HG03097 (cell line): ENCODE measurements around the gene TMEM14A.
"Not testable (repeated sequence)": the region's sequence is repeated elsewhere in the genome, so short reads cannot be mapped to it uniquely, and the experiment has no call there.

Source experiments
- ATAC-seq: cut with Tn5 transposase; IDR thresholded peaks from one replicate; pipeline ENCODE4 v1.9.1; 2021; ENCODE audit not compliant: unreplicated experiment, low FRiP score

The TMEM14A gene

DNA sequence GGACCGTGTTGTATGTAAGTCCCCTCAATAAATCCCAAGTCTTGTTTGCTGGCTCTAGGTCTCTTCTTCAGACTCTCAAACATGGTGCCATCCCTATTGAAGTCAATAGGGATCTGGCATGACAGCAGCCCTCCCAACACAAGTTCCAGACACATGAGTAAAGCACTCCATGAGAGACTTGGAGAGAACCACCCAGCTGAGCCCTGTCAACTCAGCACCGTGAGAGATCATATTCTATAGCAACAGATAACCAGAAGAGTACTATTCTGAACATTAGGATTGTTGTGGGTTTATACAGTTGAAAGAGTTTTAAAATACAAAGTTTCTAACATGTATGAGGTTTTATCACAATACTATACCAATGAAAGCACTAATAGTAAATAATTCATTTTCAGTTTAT lies 23.5 kb downstream of the TMEM14A start:
- ATAC-seq, result no peak

DNA sequence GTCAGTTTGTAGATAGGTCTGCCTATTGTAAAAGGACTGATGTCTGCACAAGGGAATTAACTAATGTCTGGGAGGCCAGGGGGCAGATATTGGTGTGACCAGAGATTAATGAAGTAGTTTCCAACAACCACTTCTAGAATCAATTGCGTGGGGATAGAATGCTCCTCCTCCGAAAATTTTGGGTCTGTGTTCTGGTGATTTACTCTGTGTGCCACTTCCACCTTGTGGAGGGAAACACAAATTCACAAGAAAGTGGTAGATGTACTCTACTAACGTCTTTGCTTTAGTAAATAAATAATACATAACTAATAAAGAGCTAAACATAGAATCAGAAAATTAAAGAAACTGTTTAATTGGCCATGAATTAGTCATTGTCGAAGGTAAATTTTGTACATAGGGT lies 25.5 kb downstream of the TMEM14A start:
- ATAC-seq, result no peak

GRCh38 chr6:52697903-52698302 lies 27.0 kb downstream of the TMEM14A start:
- no peak for ATAC-seq

DNA sequence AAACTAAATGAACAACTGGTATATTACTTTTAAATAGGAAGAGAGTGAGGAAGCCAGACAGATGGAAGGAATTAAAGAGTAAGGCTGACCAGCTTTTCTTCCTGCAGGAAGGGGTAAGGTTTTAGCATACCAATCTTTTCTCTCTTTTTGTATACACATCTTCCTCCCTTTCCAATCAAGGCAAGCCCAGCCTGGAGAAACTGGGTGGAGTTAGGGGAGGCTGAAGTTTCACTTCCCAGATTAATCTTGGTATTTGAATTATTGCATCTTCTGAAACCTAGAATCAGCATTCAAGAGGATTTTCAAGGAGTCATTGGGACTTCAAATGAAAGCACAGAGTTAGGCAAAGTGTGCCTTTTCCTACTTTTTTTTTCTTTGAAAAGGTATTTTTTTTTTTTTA lies 33.1 kb downstream of the TMEM14A start:
- ATAC-seq, result no peak

GRCh38 chr6:52704781-52705502 lies 34.0 kb downstream of the TMEM14A start:
- not testable (repeated sequence) for ATAC-seq

DNA sequence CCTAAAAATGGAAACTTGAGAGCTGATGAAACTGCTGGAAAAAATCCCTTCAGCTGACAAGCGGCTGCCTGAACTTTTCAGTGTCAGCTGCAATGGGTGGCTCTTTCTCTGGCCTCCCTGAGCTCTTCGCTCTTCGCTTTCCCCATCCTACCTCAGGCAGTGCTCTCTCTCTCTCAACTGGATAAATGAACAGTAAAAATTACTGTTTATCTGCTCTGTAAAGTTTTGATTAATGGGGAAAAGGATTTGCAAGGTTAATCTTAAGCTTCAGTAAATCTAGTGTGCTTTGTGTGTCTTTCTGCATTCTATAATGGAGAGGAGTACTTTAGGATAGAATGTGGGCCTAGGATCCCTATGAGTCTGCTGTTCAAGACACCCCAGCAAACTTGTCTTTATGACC lies 35.1 kb downstream of the TMEM14A start:
- ATAC-seq, result no peak

DNA sequence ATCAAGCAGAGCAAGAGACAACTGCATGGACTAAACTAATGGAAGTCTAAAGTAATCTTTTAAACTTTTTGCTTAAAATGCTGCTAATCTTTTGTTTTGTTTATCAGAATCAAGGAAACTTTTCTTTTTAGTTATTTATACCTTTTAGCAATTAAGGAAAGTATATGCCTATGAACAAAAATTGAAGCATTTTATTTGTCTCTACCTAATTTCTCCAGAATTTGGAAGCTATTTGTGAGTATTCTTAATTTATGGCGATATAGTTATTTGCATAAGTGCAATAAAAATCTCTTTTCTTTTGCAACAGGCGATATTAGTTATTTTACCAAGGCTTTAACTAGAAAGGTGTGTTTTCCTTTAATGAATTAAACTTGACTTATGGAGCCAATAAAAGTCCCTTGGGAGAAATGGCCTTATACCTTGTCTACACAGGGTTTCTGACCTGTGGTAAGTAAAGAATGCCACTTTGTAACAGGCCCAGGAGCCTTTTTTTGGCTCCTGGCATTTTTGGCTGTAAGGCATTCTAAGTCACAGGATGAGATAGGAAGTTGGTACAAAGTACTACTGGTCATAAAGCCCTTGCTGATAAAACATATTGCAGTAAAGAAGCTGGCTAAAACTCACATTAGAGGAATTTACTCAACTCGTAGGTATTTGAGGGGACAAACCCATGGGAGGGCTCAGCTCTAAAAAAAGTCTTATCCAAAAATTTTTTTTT lies 37.2 kb downstream of the TMEM14A start:
- no peak for ATAC-seq

DNA sequence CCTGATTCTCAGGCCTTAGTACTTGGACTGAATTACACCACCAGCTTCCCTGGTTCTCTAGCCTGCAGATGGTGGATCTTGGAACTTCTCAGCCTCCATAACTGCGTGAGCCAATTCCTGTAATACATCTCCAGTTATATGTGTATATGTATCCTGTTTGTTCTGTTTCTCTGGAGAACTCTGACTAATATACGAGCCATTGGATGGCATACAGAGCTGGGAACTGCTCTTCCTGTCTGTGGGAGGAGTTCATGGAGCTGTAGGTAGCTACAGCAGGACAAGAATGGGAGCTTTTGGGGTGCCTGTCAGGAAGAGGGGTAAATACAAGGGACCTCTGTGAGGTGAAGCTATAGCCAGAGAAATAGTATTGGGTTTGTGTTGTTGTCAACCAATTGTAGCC lies 41.2 kb downstream of the TMEM14A start:
- ATAC-seq, result no peak

- not testable (repeated sequence) for ATAC-seq
Observed at GRCh38 chr6:52714761-52715160, 43.8 kb downstream of the TMEM14A start.

DNA sequence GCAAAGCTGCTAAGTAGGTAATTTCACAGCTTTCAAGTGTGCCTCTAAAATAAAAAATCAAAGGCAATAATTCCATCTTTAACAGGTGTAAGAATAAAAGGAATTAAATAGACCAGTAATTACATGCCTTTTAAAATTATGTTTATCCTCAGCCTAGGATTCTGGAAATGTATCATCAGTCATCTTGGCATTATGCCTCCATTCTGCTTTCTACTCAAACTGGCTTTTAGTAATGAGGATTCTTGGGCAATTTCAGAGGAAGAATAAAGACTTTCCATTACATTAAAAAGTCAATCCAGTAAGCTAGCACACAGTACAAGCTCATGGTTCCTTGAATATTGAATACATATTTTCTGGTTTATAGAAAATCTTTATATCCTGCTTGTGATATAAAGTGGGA lies 47.6 kb downstream of the TMEM14A start:
- ATAC-seq, result no peak

DNA sequence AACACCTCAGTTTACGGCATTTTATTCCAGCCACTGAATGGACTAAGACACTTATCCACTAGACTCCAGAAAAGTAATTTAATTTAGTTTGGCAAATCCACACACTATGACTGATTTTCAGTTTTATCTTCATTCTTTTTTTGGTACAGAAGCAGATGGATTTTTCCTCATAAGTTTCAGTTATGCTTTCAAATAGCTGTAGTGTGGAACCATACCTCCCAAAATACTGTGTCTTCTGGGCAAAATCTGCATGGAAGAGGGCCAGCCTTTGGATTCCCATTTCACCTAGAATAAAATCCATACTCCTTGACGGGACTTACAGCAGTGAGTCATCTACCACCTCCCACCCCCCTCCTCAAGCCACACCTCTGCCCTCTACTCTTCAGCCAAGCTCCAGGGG lies 49.4 kb downstream of the TMEM14A start:
- no peak for ATAC-seq

DNA sequence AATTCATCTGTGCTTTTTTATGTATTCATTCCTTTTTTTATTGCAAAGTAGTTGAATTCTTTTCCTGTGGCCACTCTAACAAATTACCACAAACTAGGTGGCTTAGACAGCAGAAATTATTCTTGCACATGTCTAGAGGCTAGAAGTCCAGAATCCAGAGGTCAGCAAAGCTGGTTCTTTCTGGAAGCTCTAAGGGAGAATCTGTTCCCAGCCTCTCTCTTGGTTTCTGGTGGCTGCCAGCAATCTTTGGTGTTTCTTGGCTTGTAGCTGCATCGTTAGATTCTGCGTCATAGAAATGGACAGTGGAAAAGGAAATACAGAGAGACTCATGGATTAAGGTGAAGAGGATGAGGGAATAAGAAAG lies 53.1 kb downstream of the TMEM14A start:
- ATAC-seq, result no peak

GRCh38 chr6:52724406-52725121 lies 53.7 kb downstream of the TMEM14A start:
- ATAC-seq, result peak; percentile 88

DNA sequence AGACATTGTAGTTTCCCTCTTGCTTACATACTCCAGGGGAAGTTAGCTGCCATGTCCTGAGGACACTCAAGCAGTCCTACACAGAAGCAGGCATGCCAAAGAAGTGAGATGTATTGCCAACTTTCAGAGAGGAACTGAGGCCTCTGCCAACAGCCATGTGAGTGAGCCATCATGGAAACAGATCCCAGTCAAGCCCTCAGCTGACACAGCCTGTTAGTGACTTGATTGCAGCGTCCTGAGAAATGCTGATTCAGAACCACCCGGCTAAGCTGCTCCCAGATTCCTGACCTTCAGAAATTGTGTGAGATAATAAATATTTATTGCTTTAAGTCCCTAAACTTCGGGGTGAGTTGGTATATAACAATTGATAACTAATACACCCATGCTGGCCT lies 54.2 kb downstream of the TMEM14A start:
- ATAC-seq, result no peak

- ATAC-seq, result no peak
Observed at GRCh38 chr6:52725535-52726192, 54.8 kb downstream of the TMEM14A start.

DNA sequence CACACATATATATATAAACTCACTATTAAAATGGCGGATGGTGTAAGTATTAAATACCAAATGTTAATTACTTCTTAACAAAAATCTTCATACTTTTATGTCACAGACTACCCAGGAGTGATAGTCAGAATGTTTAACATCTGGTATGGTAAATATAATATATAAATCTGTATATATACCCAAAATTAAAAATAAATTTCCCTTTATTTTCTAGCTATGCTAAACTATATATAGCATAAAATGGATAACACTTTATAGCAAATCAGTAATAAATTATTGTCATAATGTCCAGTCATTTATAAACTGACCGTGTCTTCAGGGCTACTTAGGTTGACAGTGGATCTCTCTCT lies 55.3 kb downstream of the TMEM14A start:
- no peak for ATAC-seq

DNA sequence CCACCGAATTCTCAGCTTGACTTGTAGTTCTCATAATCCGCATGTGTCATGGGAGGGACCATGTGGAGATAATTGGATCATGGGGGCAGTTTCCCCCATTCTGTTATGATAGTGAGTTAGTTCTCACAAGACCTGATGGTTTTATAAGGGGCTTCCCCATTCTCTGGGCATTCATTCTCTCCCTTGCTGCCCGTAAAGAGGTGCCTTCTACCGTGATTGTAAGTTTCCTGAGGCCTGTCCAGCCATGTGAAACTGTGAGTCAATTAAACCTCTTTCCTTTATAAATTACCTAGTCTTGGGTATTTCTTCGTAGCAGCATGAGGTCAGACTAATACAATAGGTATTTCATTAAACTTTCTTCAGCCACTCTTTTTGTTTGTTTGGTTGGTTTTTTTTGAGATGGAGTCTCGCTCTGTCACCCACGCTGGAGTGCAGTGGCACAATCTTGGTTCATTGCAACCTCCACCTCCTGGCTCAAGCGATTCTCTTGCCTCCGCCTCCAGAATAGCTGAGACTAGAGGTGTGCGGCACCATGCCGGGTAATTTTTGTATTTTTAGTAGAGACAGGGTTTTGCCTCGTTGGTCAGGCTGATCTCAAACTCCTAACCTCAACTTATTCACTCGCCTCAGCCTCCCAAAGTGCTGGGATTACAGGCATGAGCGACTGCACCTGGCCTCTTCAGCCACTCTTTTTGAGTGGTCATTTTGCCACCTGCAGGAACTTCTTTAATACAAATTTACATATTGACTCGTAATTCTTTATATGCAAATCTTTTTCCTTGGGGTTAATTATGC lies 56.0 kb downstream of the TMEM14A start:
- no peak for ATAC-seq

GRCh38 chr6:52727908-52728307 lies 57.0 kb downstream of the TMEM14A start:
- ATAC-seq, result no peak

DNA sequence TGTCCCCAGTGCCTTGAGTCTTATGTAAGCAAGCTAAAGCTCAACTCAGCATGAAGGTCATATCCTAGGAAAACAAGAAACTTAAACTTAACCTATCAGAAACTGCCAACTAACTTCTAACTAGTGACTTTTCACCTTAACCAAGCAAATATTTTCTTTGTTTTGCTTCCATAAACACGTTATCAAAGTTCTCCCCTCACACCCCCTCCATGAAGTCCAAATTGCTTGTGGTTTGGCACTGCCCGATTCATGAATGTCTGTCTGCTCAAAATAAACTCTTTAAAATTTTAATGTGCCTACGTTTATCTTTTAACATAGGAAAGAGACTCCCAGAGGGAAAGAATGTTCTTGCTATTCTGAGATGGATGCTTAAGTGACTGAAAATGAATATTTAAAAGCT lies 57.5 kb downstream of the TMEM14A start:
- no peak for ATAC-seq

DNA sequence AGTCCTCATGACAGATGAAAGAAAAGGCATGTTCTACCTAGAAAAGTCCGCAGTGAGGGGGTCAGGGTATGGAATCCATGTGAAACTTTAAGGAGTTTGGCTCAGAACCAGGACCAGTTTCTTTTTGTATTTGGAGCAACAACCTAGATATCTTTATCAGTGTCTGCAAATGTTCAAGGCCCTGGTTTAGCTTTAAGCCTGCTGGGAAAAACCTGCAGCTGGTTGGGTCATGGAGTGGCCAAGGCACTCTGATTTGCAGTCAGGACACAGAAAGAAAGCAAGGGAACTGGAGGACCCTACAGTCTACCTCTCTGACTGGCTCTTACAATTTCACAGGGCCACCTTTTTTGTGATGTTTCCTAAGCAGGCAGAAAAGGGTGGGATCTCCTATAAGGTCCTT lies 58.7 kb downstream of the TMEM14A start:
- no peak for ATAC-seq

DNA sequence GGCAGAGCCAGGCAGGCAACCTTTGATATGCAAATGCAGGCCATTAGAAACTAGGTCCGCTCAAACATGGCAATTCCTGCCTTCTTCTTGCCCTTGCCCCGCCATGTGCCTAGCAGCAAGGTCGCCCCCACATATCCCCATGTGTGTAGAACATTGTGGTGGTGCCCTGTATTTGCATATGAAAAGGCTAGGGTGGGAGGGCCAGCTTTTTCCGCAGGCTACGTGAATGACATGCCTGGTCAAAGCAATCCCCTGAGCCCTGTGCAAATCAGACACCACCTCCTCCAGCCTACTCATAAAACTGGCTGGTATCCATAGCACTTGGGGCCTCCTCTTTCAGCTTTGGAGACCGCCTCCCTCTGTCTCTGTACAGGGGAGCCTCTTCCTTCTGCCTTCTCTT lies 60.8 kb downstream of the TMEM14A start:
- no peak for ATAC-seq
